Measurements from ENCODE around the gene RCAN1.
"Not testable (repeated sequence)": the region's sequence is repeated elsewhere in the genome, so short reads cannot be mapped to it uniquely, and the experiment has no call there.

RCAN1 gene

DNA sequence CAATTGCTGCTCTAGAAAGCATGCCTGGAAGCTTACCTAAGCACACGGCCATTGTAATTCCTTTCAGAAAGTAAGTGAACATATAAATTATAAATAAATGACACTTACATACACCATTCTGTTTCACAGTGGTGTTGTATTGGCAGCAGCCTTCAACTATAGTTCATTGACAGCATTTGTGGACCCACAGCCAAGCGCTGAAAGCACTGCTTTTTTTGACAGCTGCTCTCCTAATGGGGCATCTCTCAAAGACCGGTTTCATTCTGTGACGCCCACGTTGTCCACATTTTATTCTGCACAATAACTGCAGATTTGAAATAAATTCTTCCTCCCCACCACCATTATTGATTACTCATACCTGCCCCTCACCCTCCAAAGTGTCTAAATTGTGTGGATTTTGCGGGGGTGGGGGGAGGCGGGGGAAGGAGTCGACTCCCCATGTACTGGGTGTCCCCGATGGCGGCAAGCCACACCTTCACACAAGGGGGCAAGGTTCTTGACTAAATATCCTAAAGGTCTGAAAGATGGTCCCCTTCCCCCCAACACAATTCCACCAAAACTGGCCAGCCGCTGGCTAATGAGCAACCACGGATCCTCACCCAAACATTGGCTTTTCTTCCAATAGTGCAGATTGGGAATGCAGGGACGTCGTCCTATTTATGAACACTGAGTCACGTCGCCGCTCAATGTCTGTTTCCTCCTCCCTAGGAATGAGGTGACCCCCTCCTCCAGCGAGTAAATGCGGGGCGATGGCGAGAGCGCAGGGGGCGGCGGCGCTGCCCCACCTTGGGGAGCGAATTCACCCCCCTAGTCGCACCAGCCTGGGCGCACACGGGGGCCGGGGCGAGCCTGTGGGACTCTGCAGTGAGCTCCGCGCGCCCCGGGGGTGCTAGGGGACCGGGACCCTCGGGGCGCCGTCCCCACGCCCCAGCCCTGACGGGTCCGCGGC is 960 bp downstream of the RCAN1 start:
- in situ Hi-C loops (cut with MboI; ENCODE audit: low sequenced_read_pairs) = loop anchor here (25.0 kb wide), 2 partner anchors 273 to 702 kb away; partner anchors contain the start of gene ATP5PO
- peaks cover 35% of the 10 kb centered on the region for H3K4me1 ChIP-seq
- H3K36me3 ChIP-seq (replicated peaks) = no peaks in the 10 kb centered on the region
- DNase-seq (ENCODE audit: low spot score in 2 of 2) = peak in 1 of 2 experiments; percentile 18
- H3K4me3 ChIP-seq = peak overlapping the region; percentile 44
- H3K27me3 ChIP-seq (ENCODE audit: low read depth) = no peaks in the 10 kb centered on the region
- no peaks in the 10 kb centered on the region for H3K9me3 ChIP-seq

DNA sequence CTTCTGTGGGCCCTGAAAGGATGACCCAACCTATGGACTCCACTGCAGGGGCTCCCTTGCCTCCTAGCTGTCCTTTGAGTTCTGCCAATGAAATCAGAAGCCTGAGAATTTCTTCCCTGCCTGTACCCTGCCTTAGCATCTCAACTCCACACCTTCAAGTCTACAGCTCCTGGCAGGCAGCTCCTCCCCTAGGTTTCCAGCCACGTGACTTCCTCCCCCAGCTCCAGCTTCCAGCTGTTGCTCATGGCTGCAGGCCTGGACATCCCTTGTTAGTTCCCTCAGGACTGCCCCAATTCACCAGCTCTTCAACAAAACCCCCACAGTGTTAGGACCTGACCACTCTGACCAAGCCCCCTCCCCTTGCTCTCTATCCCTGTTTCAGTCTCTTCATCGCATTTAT is 2.4 kb downstream of the RCAN1 start:
- H3K4me3 ChIP-seq = no peak overlapping the region
- in situ Hi-C loops (cut with MboI; ENCODE audit: low sequenced_read_pairs) = loop anchor here (25.0 kb wide), 2 partner anchors 275 to 700 kb away; partner anchors contain the start of gene ATP5PO

DNA sequence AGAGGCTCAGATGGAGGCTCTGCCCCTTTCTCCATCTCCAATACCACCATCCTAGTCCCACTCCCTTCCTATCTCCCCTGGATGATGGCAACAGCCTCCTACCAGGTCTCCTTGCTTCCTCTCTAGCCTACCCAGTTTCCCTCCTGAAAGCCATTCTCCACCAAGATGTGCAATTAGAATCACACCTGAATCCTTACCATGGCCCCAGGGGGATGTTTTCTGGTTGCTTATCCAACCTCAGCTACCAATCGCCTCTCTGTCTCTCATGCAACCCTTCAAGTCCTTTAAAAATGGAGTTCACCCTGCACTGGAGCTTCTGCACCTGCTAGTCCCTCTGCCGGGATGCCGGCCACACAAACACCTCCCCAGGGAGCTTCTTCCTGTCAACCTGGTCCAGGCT is 2.9 kb downstream of the RCAN1 start:
- peaks cover 47% of the 10 kb centered on the region for H3K4me1 ChIP-seq
- in situ Hi-C loops (cut with MboI; ENCODE audit: low sequenced_read_pairs) = loop anchor here (25.0 kb wide), 2 partner anchors 275 to 700 kb away; partner anchors contain the start of gene ATP5PO
- peaks cover 3% of the 10 kb centered on the region; the same call in 1 of the 2 replicates for H3K9me3 ChIP-seq
- H3K36me3 ChIP-seq (replicated peaks) = no peaks in the 10 kb centered on the region
- no peak overlapping the region for H3K4me3 ChIP-seq
- DNase-seq (ENCODE audit: low spot score in 2 of 2) = no peak
- no peaks in the 10 kb centered on the region for H3K27me3 ChIP-seq (ENCODE audit: low read depth)

More for the DNA sequence above, 2.4 kb downstream of the RCAN1 start:
- DNase-seq (ENCODE audit: low spot score in 2 of 2) = no peak
- Histone ChIP-seq H3K36me3 (replicated peaks) (no peaks in the 10 kb centered on the region), H3K9me3 (peaks cover 3% of the 10 kb centered on the region; the same call in 1 of the 2 replicates), H3K4me1 (peaks cover 42% of the 10 kb centered on the region), H3K27me3 (ENCODE audit: low read depth) (no peaks in the 10 kb centered on the region)

DNA sequence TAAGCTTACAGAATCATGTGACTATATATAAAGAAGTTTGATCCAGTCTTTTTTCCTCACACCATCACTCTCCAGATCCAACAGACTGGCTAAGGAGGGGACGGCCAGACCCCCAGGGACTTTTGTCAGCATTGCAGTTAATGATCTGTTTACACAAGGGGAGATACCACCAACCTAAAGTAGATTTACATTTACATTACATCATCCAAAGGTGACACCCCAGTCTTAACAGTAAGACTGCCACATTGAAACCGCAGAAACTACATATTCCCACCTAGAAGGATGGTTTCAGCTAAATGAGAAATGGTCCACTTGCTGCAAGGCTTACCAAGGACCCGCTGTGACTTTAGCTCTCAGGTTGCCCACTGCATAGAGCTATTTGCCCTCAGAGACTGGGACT is 3.4 kb downstream of the RCAN1 start:
- in situ Hi-C loops (cut with MboI; ENCODE audit: low sequenced_read_pairs) = loop anchor here (25.0 kb wide), 2 partner anchors 276 to 699 kb away; partner anchors contain the start of gene ATP5PO
- DNase-seq (ENCODE audit: low spot score in 2 of 2) = no peak
- H3K27me3 ChIP-seq (ENCODE audit: low read depth) = no peaks in the 10 kb centered on the region
- no peaks in the 10 kb centered on the region for H3K36me3 ChIP-seq (replicated peaks)
- H3K4me3 ChIP-seq = no peak overlapping the region
- peaks cover 3% of the 10 kb centered on the region; the same call in 1 of the 2 replicates for H3K9me3 ChIP-seq
- peaks cover 52% of the 10 kb centered on the region for H3K4me1 ChIP-seq

DNA sequence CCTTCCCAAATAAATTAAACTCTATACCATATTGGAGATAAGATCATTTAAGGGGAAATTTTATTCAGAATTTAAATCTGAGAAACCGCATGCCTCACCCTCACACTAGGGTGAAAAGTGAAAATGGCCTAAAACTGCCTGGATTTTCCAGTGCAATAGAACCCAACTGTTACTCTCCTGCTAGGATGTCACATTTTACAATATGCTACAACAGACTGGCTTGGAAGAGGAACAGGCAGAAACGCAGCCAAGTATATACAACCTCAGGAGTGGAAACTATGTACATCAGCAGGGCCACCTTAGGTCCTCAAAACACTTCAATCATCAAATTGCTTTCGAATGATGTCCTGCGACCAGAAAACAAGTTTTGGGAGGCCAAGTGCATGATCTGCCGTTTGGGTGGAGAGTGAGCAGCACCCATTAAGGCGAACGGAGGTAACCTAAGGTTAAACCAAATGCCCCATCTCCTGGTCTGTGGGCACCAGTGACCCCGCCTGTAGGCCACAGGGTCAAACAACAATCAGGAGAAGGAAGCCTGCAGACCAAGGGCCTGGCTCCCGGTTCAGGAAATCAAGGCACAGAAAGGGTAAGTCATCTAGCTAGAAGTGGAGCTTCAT is 4.9 kb downstream of the RCAN1 start:
- in situ Hi-C loops (cut with MboI; ENCODE audit: low sequenced_read_pairs) = loop anchor here (25.0 kb wide), 2 partner anchors 277 to 698 kb away; partner anchors contain the start of gene ATP5PO
- DNase-seq (ENCODE audit: low spot score in 2 of 2) = no peak
- Histone ChIP-seq H3K9me3 (peaks cover 3% of the 10 kb centered on the region; the same call in 1 of the 2 replicates), H3K36me3 (replicated peaks) (no peaks in the 10 kb centered on the region), H3K4me1 (peaks cover 60% of the 10 kb centered on the region), H3K4me3 (no peak overlapping the region), H3K27me3 (ENCODE audit: low read depth) (no peaks in the 10 kb centered on the region)

DNA sequence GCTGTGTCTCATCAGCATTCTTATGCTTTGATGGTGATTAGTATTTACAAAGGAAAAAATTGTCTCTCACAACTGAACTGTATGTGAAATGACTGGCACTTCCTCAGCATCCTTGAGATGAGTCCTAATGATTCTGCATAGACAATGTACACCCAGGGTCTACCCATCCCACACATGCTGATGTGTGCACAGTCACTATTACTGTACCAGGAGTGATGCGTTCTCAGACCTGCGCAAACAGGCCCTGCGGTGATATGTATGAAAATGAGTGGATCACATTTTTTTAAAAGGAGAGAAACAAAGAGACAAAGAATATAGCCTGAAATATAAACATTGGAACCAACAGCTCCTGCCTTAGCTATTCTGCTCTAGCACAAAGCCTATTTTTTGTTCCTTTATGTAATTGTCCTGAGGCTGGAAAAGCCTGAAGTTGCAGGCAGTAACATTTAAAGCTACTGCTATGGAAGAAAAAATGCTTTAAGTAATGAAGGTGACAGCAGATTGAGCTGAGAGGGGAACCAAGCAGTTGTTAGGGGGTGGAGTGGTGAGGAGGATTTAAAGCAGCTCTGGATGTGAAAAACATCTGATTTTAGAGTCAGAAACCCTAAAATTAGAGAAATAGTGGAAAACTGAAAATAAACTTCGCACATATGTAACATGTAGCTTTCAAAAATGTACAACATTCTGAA is 5.5 kb downstream of the RCAN1 start:
- peaks cover 3% of the 10 kb centered on the region; the same call in 1 of the 2 replicates for H3K9me3 ChIP-seq
- in situ Hi-C loops (cut with MboI; ENCODE audit: low sequenced_read_pairs) = loop anchor here (25.0 kb wide), 2 partner anchors 278 to 697 kb away; partner anchors contain the start of gene ATP5PO
- no peak overlapping the region for H3K4me3 ChIP-seq
- peak; percentile 69 to 82 for DNase-seq (ENCODE audit: low spot score in 2 of 2)
- H3K4me1 ChIP-seq = peaks cover 60% of the 10 kb centered on the region
- H3K36me3 ChIP-seq (replicated peaks) = no peaks in the 10 kb centered on the region
- no peaks in the 10 kb centered on the region for H3K27me3 ChIP-seq (ENCODE audit: low read depth)

DNA sequence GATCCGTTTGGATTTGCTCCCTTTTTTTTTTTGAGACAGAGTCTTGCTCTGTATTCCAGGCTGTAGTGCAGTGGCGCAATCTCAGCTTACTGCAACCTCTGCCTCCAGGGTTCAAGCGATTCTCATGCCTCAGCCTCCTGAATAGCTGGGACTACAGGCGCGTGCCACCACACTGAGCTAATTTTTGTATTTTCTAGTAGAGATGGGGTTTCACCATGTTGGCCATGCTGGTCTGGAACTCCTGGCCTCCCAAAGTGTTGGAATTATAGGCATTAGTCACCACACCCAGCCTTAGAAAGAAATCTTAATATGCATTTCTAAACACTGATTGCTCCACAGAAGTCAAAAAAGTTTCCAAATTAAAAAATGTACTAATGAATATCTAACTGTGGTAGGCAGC is 7.5 kb downstream of the RCAN1 start:
- H3K4me3 ChIP-seq; H3K27me3 ChIP-seq (ENCODE audit: low read depth); H3K36me3 ChIP-seq (replicated peaks); DNase-seq (ENCODE audit: low spot score in 2 of 2); H3K9me3 ChIP-seq: not testable (repeated sequence)
- in situ Hi-C loops (cut with MboI; ENCODE audit: low sequenced_read_pairs) = loop anchor here (25.0 kb wide), 2 partner anchors 280 to 695 kb away; partner anchors contain the start of gene ATP5PO
- peaks cover 47% of the 10 kb centered on the region for H3K4me1 ChIP-seq

DNA sequence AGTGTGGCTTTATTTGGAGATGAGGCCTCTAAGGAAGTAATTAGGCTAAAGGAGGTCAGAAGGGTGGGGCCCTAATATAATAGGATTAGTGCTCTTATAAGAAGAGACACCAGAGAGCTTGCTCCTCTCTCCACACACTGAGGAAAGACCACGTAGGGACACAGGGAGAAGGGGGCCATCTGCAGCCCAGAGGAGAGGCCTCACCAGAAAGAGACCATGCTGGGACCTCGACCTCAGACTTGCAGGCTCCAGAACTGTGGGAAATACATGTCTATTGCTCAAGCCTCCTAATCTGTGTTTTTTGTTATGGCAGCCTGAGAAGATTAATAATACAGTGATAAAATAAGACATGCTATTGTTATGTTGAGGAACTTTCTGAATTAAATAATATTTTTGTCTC is 8.3 kb downstream of the RCAN1 start:
- Histone ChIP-seq H3K9me3 (peaks cover 3% of the 10 kb centered on the region; the same call in 1 of the 2 replicates), H3K36me3 (replicated peaks) (no peaks in the 10 kb centered on the region), H3K27me3 (ENCODE audit: low read depth) (no peaks in the 10 kb centered on the region), H3K4me3 (no peak overlapping the region), H3K4me1 (peaks cover 43% of the 10 kb centered on the region)
- DNase-seq (ENCODE audit: low spot score in 2 of 2) = peak; percentile 79 to 92
- in situ Hi-C loops (cut with MboI; ENCODE audit: low sequenced_read_pairs) = loop anchor here (25.0 kb wide), 2 partner anchors 281 to 694 kb away; partner anchors contain the start of gene ATP5PO

DNA sequence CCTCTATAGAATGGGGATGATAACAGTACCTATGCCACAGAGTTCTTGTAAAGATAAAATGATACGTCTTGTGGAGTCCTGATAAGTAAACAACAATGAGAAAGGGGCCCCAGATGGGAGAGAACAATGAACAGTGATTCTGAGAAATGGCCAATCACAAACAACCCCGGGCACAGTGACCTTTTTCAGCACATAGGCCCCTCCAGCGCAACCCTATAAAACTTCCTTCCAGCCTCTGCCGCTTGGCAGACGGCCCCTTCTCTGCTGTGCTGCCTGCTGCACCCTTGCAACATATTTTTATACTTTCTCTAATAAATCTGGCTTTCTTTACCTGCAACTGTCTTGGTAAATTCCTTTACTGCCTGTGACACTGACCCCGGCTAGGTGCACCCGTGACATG is 8.9 kb downstream of the RCAN1 start:
- peak; percentile 56 for DNase-seq (ENCODE audit: low spot score in 2 of 2)
- in situ Hi-C loops (cut with MboI; ENCODE audit: low sequenced_read_pairs) = loop anchor here (25.0 kb wide), 2 partner anchors 281 to 694 kb away; partner anchors contain the start of gene ATP5PO
- Histone ChIP-seq H3K36me3 (replicated peaks) (no peaks in the 10 kb centered on the region), H3K27me3 (ENCODE audit: low read depth) (no peaks in the 10 kb centered on the region), H3K4me1 (peaks cover 43% of the 10 kb centered on the region), H3K4me3 (no peak overlapping the region), H3K9me3 (peaks cover 3% of the 10 kb centered on the region; the same call in 1 of the 2 replicates)

DNA sequence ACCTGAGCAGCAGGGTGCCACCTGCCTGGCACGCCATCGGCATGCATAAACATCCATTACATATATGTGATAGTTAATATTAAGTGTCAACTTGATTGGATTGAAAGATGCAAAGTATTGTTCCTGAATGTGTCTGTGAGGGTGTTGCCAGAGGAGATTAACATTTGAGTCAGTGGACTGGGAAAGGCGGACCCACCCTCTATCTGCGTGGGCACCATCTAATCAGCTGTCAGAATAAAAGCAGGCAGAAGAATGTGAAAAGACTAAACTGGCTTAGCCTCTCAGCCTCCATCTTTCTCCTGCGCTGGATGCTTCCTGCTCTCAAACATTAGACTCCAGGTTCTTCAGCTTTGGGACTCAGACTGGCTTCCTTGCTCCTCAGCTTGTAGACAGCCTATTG is 10.0 kb downstream of the RCAN1 start:
- DNase-seq (ENCODE audit: low spot score in 2 of 2); H3K27me3 ChIP-seq (ENCODE audit: low read depth); H3K9me3 ChIP-seq; H3K36me3 ChIP-seq (replicated peaks); H3K4me3 ChIP-seq: not testable (repeated sequence)
- in situ Hi-C loops (cut with MboI; ENCODE audit: low sequenced_read_pairs) = loop anchor here (25.0 kb wide), 2 partner anchors 282 to 693 kb away; partner anchors contain the start of gene ATP5PO
- peaks cover 33% of the 10 kb centered on the region for H3K4me1 ChIP-seq

DNA sequence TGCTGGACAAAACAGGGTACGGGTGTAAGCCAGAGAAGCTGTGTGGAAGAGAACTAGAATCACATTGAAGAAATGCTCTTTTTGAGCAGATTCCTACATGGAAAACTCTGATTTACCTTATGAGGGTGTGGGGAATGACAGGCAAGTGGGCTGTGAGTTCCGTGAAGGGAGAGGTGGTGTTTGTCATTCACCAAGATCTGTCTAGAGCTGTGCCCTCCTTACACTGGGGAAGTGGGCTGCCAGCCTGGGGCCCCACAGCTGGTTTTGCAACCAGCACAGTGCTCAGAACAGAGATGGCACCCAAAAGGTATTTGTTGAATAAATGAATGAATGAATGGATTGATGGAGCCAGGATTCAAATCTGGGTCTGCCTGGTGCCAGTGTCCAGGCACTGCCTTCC is 10.4 kb downstream of the RCAN1 start:
- Histone ChIP-seq H3K27me3 (ENCODE audit: low read depth) (no peaks in the 10 kb centered on the region), H3K4me3 (no peak overlapping the region), H3K36me3 (replicated peaks) (no peaks in the 10 kb centered on the region), H3K9me3 (peaks cover 3% of the 10 kb centered on the region; the same call in 1 of the 2 replicates), H3K4me1 (peaks cover 29% of the 10 kb centered on the region)
- in situ Hi-C loops (cut with MboI; ENCODE audit: low sequenced_read_pairs) = loop anchor here (25.0 kb wide), 2 partner anchors 283 to 692 kb away; partner anchors contain the start of gene ATP5PO
- DNase-seq (ENCODE audit: low spot score in 2 of 2) = no peak

DNA sequence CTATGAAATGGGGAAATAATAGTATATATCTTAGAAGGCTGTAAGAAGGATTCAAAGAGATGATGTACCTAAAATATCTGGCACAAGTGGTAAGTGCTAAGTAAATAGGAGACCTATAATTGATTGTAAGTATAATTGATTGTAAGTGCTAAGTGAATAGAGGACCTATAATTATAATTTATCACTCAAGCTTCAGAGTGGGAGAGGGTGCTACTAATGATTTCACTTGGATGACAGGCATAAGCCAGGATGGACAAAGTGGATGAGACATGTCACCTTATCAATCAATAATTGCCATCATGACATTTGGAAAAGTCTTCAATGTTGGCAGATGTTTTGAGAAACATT is 11.2 kb downstream of the RCAN1 start:
- Histone ChIP-seq H3K4me1 (peaks cover 30% of the 10 kb centered on the region), H3K27me3 (ENCODE audit: low read depth) (no peaks in the 10 kb centered on the region), H3K4me3 (no peak overlapping the region), H3K9me3 (peaks cover 3% of the 10 kb centered on the region; the same call in 1 of the 2 replicates), H3K36me3 (replicated peaks) (no peaks in the 10 kb centered on the region)
- DNase-seq (ENCODE audit: low spot score in 2 of 2) = no peak
- in situ Hi-C loops (cut with MboI; ENCODE audit: low sequenced_read_pairs) = loop anchor here (25.0 kb wide), 2 partner anchors 284 to 691 kb away; partner anchors contain the start of gene ATP5PO

Data from HAP-1 (cell line).